OCI-LY3 (cell line): ENCODE results near the gene GSE1.

Experiments used
- H2AFZ ChIP-seq: fragments of 200-600, 300-600 bp; shearing (Covaris generic); 2 replicates; pipeline ENCODE4 v1.6.0; 2014; ENCODE audit warnings: antibody characterized with exemption, low read depth, low read length
- H3K27ac ChIP-seq: fragments of 200-600, 300-600 bp; sonication (generic); 2 replicates; pipeline ENCODE4 v1.5.1; 2014; ENCODE audit warnings: mild to moderate bottlenecking, low read length, moderate library complexity, mixed read lengths
- H3K27me3 ChIP-seq: fragments of 200-600, 300-600 bp; sonication (generic); 2 replicates; pipeline ENCODE4 v1.6.1; 2014; ENCODE audit warnings: low read depth, low read length, mixed read lengths
- H3K36me3 ChIP-seq: fragments of 200-600, 300-600 bp; sonication (generic); replicated peaks from 2 replicates; pipeline ENCODE3; 2014; ENCODE audit warnings: low read depth, low read length, mixed read lengths
- H3K4me1 ChIP-seq: fragments of 300-600, 200-600 bp; sonication (generic); 2 replicates; pipeline ENCODE4 v1.6.1; 2014; ENCODE audit warnings: low read length, mixed read lengths
- H3K4me2 ChIP-seq: fragments of 200-600, 300-600 bp; sonication (generic); 2 replicates; pipeline ENCODE4 v1.6.1; 2014; ENCODE audit warnings: low read length, mixed read lengths
- H3K4me3 ChIP-seq: fragments of 300-600, 200-600 bp; sonication (generic); 2 replicates; pipeline ENCODE4 v1.5.1; 2014; ENCODE audit warnings: antibody characterized with exemption, mild to moderate bottlenecking, low read length, moderate library complexity
- H3K79me2 ChIP-seq: fragments of 300-600, 200-600 bp; shearing (Covaris generic); 2 replicates; pipeline ENCODE4 v1.6.1; 2014; ENCODE audit warnings: mild to moderate bottlenecking, low read length, mixed read lengths
- H3K9ac ChIP-seq: fragments of 300-600, 200-600 bp; shearing (Covaris generic); 2 replicates; pipeline ENCODE4 v1.6.0; 2014; ENCODE audit warnings: mild to moderate bottlenecking, low read length, moderate library complexity
- H3K9me3 ChIP-seq: fragments of 200-600, 300-600 bp; shearing (Covaris generic); 2 replicates; pipeline ENCODE4 v1.6.1; 2014; ENCODE audit warnings: low read length, mixed read lengths; ENCODE audit not compliant: insufficient read depth
- H4K20me1 ChIP-seq: fragments of 200-600, 300-600 bp; sonication (generic); 2 replicates; pipeline ENCODE4 v1.6.1; 2016; ENCODE audit warnings: low read length, mixed read lengths; ENCODE audit not compliant: insufficient read depth
- CTCF ChIP-seq: fragments of 200-600, 300-600 bp; sonication (generic); IDR thresholded peaks from 2 replicates; pipeline ENCODE4 v1.5.1; 2014; ENCODE audit warnings: antibody characterized with exemption, low read length, low read depth
- EZH2phosphoT487 ChIP-seq: fragments of 200-600 bp; shearing (Covaris generic); IDR thresholded peaks from 2 replicates; pipeline ENCODE4 v1.6.1; 2018; ENCODE audit warnings: antibody characterized with exemption, mixed run types, low read depth

GSE1 gene

GRCh38 chr16:85720302-85720637 lies 107.1 kb downstream of the GSE1 start:
- Histone ChIP-seq H3K9ac (no peak overlapping the region), H4K20me1 (0 out of 2 replicates have a peak, but pooled peaks cover 5% of the 10 kb centered on the region), H3K9me3 (no peaks in the 10 kb centered on the region), H3K79me2 (no peaks in the 10 kb centered on the region), H3K36me3 (no peaks in the 10 kb centered on the region), H3K4me2 (no peak overlapping the region), H2AFZ (no peak overlapping the region), H3K27me3 (peaks cover 23% of the 10 kb centered on the region), H3K4me3 (no peak overlapping the region), H3K27ac (no peak overlapping the region), H3K4me1 (no peaks in the 10 kb centered on the region)
- TF ChIP-seq CTCF: no peak
- TF ChIP-seq EZH2phosphoT487: no peak

- no peak overlapping the region for H3K4me3 ChIP-seq
- H4K20me1 ChIP-seq: 0 out of 2 replicates have a peak, but pooled peaks cover 5% of the 10 kb centered on the region
- TF ChIP-seq CTCF: no peak
- no peak for TF ChIP-seq EZH2phosphoT487
- no peak overlapping the region for H3K27ac ChIP-seq
- no peaks in the 10 kb centered on the region for H3K4me1 ChIP-seq
- no peaks in the 10 kb centered on the region for H3K36me3 ChIP-seq
- no peak overlapping the region for H2AFZ ChIP-seq
- no peaks in the 10 kb centered on the region for H3K9me3 ChIP-seq
- no peak overlapping the region for H3K9ac ChIP-seq
- H3K4me2 ChIP-seq: no peak overlapping the region
- peaks cover 23% of the 10 kb centered on the region for H3K27me3 ChIP-seq
- H3K79me2 ChIP-seq: no peaks in the 10 kb centered on the region
Measured at GRCh38 chr16:85722128-85722893, 109.2 kb downstream of the GSE1 start.

GRCh38 chr16:85724126-85724879 lies 111.2 kb downstream of the GSE1 start:
- H3K27ac ChIP-seq: no peak overlapping the region
- no peak overlapping the region for H3K4me2 ChIP-seq
- H2AFZ ChIP-seq: no peak overlapping the region
- H3K4me1 ChIP-seq: no peaks in the 10 kb centered on the region
- H3K9ac ChIP-seq: no peak overlapping the region
- H3K36me3 ChIP-seq: no peaks in the 10 kb centered on the region
- H3K27me3 ChIP-seq: peaks cover 29% of the 10 kb centered on the region
- H3K4me3 ChIP-seq: no peak overlapping the region
- H4K20me1 ChIP-seq: no peaks in the 10 kb centered on the region
- H3K9me3 ChIP-seq: no peaks in the 10 kb centered on the region
- no peak for TF ChIP-seq EZH2phosphoT487
- no peak for TF ChIP-seq CTCF
- no peaks in the 10 kb centered on the region for H3K79me2 ChIP-seq

- H3K4me2 ChIP-seq: no peak overlapping the region
- no peak overlapping the region for H3K27ac ChIP-seq
- no peak overlapping the region for H3K4me3 ChIP-seq
- H3K27me3 ChIP-seq: peaks cover 34% of the 10 kb centered on the region
- no peaks in the 10 kb centered on the region for H3K36me3 ChIP-seq
- no peaks in the 10 kb centered on the region for H3K4me1 ChIP-seq
- no peak for TF ChIP-seq EZH2phosphoT487
- no peak for TF ChIP-seq CTCF
- no peaks in the 10 kb centered on the region for H3K9me3 ChIP-seq
- no peak overlapping the region for H2AFZ ChIP-seq
- no peaks in the 10 kb centered on the region for H4K20me1 ChIP-seq
- no peak overlapping the region for H3K9ac ChIP-seq
- H3K79me2 ChIP-seq: no peaks in the 10 kb centered on the region
Measured at GRCh38 chr16:85724936-85725335, 111.8 kb downstream of the GSE1 start.
